IMR-90 (cell line): ENCODE measurements around the gene CARNS1. TPM values are rescaled to one million over a fixed set of nuclear protein-coding genes. Genes with fewer than 3 reads are reported as not detected.

Experiments used
- ATAC-seq: fragments of 200-7000 bp; cut with Tn5 transposase; 2 replicates; pipeline ENCODE4 v1.9.1; 2020; ENCODE audit warnings: low read depth, mild to moderate bottlenecking, moderate library complexity
- BruUV-seq: library from RNA; stranded (reverse); fragments of 400-500 nt; replicated peaks from 2 replicates; lab custom pipeline; 2021; lab: Mats Ljungman, UMichigan
- CTCF ChIA-PET: fragments of 300-600 bp; formaldehyde crosslinking; extraction: SDS; loops from one replicate; lab custom pipeline; 2021; ENCODE audit warnings: antibody characterized with exemption; lab: Yijun Ruan, JAX
- POLR2A ChIA-PET: fragments of 300-600 bp; sonication (Branson Sonifier 250); formaldehyde crosslinking; loops from one replicate; lab custom pipeline; 2022; ENCODE audit warnings: antibody characterized with exemption; ENCODE audit not compliant: unreplicated experiment; lab: Charles Lee
- DNase-seq: peaks from one replicate; pipeline ENCODE4 v3.0.0; 2013
- H2AFZ ChIP-seq: replicated peaks from 2 replicates; pipeline ENCODE3; 2013; ENCODE audit warnings: low read length, mild to moderate bottlenecking; ENCODE audit not compliant: poor library complexity
- H2AK5ac ChIP-seq: 2 replicates; pipeline ENCODE4 v1.6.1; 2013; ENCODE audit warnings: low read depth, low read length, inconsistent platforms
- H2AK9ac ChIP-seq: replicated peaks from 2 replicates; pipeline ENCODE3; 2013; ENCODE audit warnings: mild to moderate bottlenecking, low read depth, low read length, moderate library complexity; ENCODE audit not compliant: poor library complexity
- H2BK120ac ChIP-seq: 2 replicates; pipeline ENCODE4 v1.6.1; 2013; ENCODE audit warnings: low read depth, low read length, inconsistent platforms
- H2BK15ac ChIP-seq: 3 replicates; pipeline ENCODE4 v1.6.1; 2013; ENCODE audit warnings: low read depth, low read length, inconsistent platforms
- H2BK20ac ChIP-seq: 2 replicates; pipeline ENCODE4 v1.6.1; 2013; ENCODE audit warnings: low read depth, mild to moderate bottlenecking, inconsistent platforms, low read length, moderate library complexity
- H2BK5ac ChIP-seq: 2 replicates; pipeline ENCODE4 v1.6.1; 2013; ENCODE audit warnings: mild to moderate bottlenecking, low read depth, low read length, inconsistent platforms; ENCODE audit not compliant: poor library complexity, severe bottlenecking
- H3K14ac ChIP-seq: replicated peaks from 2 replicates; pipeline ENCODE4 v1.6.1; 2013; ENCODE audit warnings: low read depth, low read length, inconsistent platforms
- H3K18ac ChIP-seq: 2 replicates; pipeline ENCODE4 v1.6.1; 2013; ENCODE audit warnings: low read depth, low read length, control low read depth
- H3K23ac ChIP-seq: 2 replicates; pipeline ENCODE4 v1.6.1; 2013; ENCODE audit warnings: low read depth, low read length, inconsistent platforms
- H3K27ac ChIP-seq: 2 replicates; pipeline ENCODE4 v1.5.1; 2013; ENCODE audit warnings: mild to moderate bottlenecking, control low read depth, low read length; ENCODE audit not compliant: insufficient read depth
- H3K27me3 ChIP-seq: 2 replicates; pipeline ENCODE4 v1.6.1; 2013; ENCODE audit warnings: low read length; ENCODE audit not compliant: control insufficient read depth, insufficient read depth
- H3K36me3 ChIP-seq: 2 replicates; pipeline ENCODE4 v1.6.1; 2013; ENCODE audit warnings: low read length, mixed read lengths; ENCODE audit not compliant: control insufficient read depth, insufficient read depth
- H3K4ac ChIP-seq: 2 replicates; pipeline ENCODE4 v1.6.1; 2013; ENCODE audit warnings: low read depth, low read length, inconsistent platforms
- H3K4me1 ChIP-seq: 2 replicates; pipeline ENCODE4 v1.6.1; 2013; ENCODE audit warnings: low read length, mixed read lengths; ENCODE audit not compliant: control insufficient read depth, insufficient read depth
- H3K4me2 ChIP-seq: 2 replicates; pipeline ENCODE4 v1.6.1; 2013; ENCODE audit warnings: low read depth, mild to moderate bottlenecking, control low read depth, low read length, moderate library complexity
- H3K4me3 ChIP-seq: 2 replicates; pipeline ENCODE4 v1.5.1; 2013; ENCODE audit warnings: low read depth, mild to moderate bottlenecking, control low read depth, low read length, moderate library complexity; ENCODE audit not compliant: insufficient read depth
- H3K56ac ChIP-seq: 2 replicates; pipeline ENCODE4 v1.6.1; 2013; ENCODE audit warnings: low read length, inconsistent platforms; ENCODE audit not compliant: insufficient read depth; ENCODE audit errors: extremely low read depth
- H3K79me1 ChIP-seq, 2 experiments: 2 replicates each; pipeline ENCODE4 v1.6.1; 2013; ENCODE audit warnings: low read length in 2 of 2, inconsistent platforms in 1 of 2, low read depth in 1 of 2
- H3K9ac ChIP-seq: 2 replicates; pipeline ENCODE4 v1.6.1; 2013; ENCODE audit warnings: low read depth, low read length, control low read depth
- H3K9me1 ChIP-seq: 2 replicates; pipeline ENCODE4 v1.6.1; 2013; ENCODE audit warnings: low read length, inconsistent platforms; ENCODE audit not compliant: insufficient read depth
- H3K9me3 ChIP-seq: 2 replicates; pipeline ENCODE4 v1.6.1; 2013; ENCODE audit warnings: low read length; ENCODE audit not compliant: control insufficient read depth, insufficient read depth
- H4K20me1 ChIP-seq: 2 replicates; pipeline ENCODE4 v1.6.1; 2013; ENCODE audit warnings: low read length, inconsistent platforms; ENCODE audit not compliant: insufficient read depth
- H4K5ac ChIP-seq: 2 replicates; pipeline ENCODE4 v1.6.1; 2013; ENCODE audit warnings: mild to moderate bottlenecking, low read depth, low read length, control low read depth
- H4K8ac ChIP-seq, 2 experiments: 2 replicates each; pipeline ENCODE4 v1.6.1; 2013; ENCODE audit warnings: low read depth in 2 of 2, low read length in 2 of 2, control low read depth in 1 of 2, inconsistent platforms in 1 of 2
- H4K91ac ChIP-seq: 2 replicates; pipeline ENCODE4 v1.6.1; 2013; ENCODE audit warnings: low read depth, low read length, inconsistent platforms; ENCODE audit not compliant: insufficient read depth
- BHLHE40 ChIP-seq: fragments of 150-350 bp; IDR thresholded peaks from 2 replicates; pipeline ENCODE4 v1.6.1; 2016; ENCODE audit warnings: mild to moderate bottlenecking, low read depth, low read length
- CEBPB ChIP-seq: IDR thresholded peaks from 2 replicates; pipeline ENCODE4 v1.6.1; 2012; ENCODE audit warnings: low read depth, low read length, improper control_type of control experiment
- CHD1 ChIP-seq: IDR thresholded peaks from 2 replicates; pipeline ENCODE4 v1.6.1; 2012; ENCODE audit warnings: low read depth, low read length, improper control_type of control experiment
- CTCF ChIP-seq: conservative IDR thresholded peaks from 2 replicates; pipeline ENCODE4 v1.5.1; 2012; ENCODE audit warnings: mild to moderate bottlenecking, low read depth, low read length, improper control_type of control experiment
- ELK1 ChIP-seq: fragments of 150-350 bp; IDR thresholded peaks from 2 replicates; pipeline ENCODE4 v1.6.1; 2016; ENCODE audit warnings: low read depth, mild to moderate bottlenecking, low read length, moderate library complexity, borderline replicate concordance
- MAFK ChIP-seq: IDR thresholded peaks from 2 replicates; pipeline ENCODE4 v1.6.1; 2012; ENCODE audit warnings: low read depth, low read length, improper control_type of control experiment
- MAZ ChIP-seq: IDR thresholded peaks from 2 replicates; pipeline ENCODE4 v1.6.1; 2012; ENCODE audit warnings: low read depth, mild to moderate bottlenecking, low read length, improper control_type of control experiment, moderate library complexity, borderline replicate concordance
- MXI1 ChIP-seq: IDR thresholded peaks from 2 replicates; pipeline ENCODE4 v1.6.1; 2012; ENCODE audit warnings: low read depth, mild to moderate bottlenecking, low read length, moderate library complexity, borderline replicate concordance
- NFE2L2 ChIP-seq: fragments of 150-350 bp; IDR thresholded peaks from 2 replicates; pipeline ENCODE4 v1.6.1; 2016; ENCODE audit warnings: low read depth, mild to moderate bottlenecking, low read length
- POLR2A ChIP-seq: IDR thresholded peaks from 2 replicates; pipeline ENCODE4 v1.6.1; 2012; ENCODE audit warnings: mild to moderate bottlenecking, low read depth, low read length
- RAD21 ChIP-seq: IDR thresholded peaks from 2 replicates; pipeline ENCODE4 v1.6.1; 2012; ENCODE audit warnings: low read length, improper control_type of control experiment
- RFX5 ChIP-seq: IDR thresholded peaks from 2 replicates; pipeline ENCODE4 v1.8.0; 2012; ENCODE audit warnings: low read depth, mild to moderate bottlenecking, low read length, moderate library complexity
- SMC3 ChIP-seq: fragments of 150-350 bp; IDR thresholded peaks from 2 replicates; pipeline ENCODE4 v1.6.1; 2016; ENCODE audit warnings: low read depth, mild to moderate bottlenecking, antibody characterized with exemption, low read length, moderate library complexity
- USF2 ChIP-seq: fragments of 150-350 bp; IDR thresholded peaks from 2 replicates; pipeline ENCODE4 v1.6.1; 2017; ENCODE audit warnings: mild to moderate bottlenecking, antibody characterized with exemption, low read length, low read depth
- WGBS, 2 experiments: methylation state at CpG; one replicate each; pipeline versions ENCODE4 v1.1.5 to v1.1.7; 2013; ENCODE audit warnings: missing lambda C conversion rate in 2 of 2; ENCODE audit not compliant: insufficient read length in 1 of 2; ENCODE audit errors: extremely low coverage in 2 of 2; 5-methylcytosine and 5-hydroxymethylcytosine counted together
- dilution Hi-C: fragments of 300-500 bp; cut with HindIII; formaldehyde crosslinking; loops from one replicate; pipeline ENCODE4 v1.14.3; 2018; ENCODE audit warnings: low sequenced_read_pairs; ENCODE audit not compliant: unreplicated experiment
- in situ Hi-C: fragments of 300-500 bp; cut with MboI; formaldehyde crosslinking; loops from 3 replicates; pipeline ENCODE4 v1.14.3; 2019; ENCODE audit warnings: low sequenced_read_pairs, inconsistent platforms, mixed read lengths
- intact Hi-C: fragments of 100-400 bp; cut with micrococcal nuclease; formaldehyde crosslinking; loops from 2 replicates; pipeline ENCODE4 v1.10.0; 2022
- polyA plus RNA-seq, 3 experiments: library from polyadenylated mRNA; depleted of rRNA; stranded (reverse); fragments of >200 nt; gene quantifications; 2 replicates each; pipeline ENCODE4 v1.2.3, GENCODE V29; 2012; ENCODE audit warnings: low replicate concordance in 1 of 3
- total RNA-seq: library from RNA; depleted of rRNA; stranded (reverse); fragments of >200 nt; gene quantifications from 2 replicates; pipeline ENCODE4 v1.2.3, GENCODE V29; 2012

Gene CARNS1
- total and polyA plus RNA-seq, 2 of the 4 experiments (the other 2 are of a cell fraction): under 0.01 to 0.32 TPM

GRCh38 chr11:67372321-67372992 is 43.0 kb upstream of the CARNS1 start:
- WGBS, 2 experiments: 0% methylated on average over 21 of the region's 78 CpGs; no CpG with 5 or more reads in 1 of the 2 experiments
- Histone ChIP-seq H2AK5ac (peak overlapping the region; percentile 98), H2BK15ac (peak overlapping the region; percentile 36; the same call in 1 of the 3 replicates), H3K23ac (peak overlapping the region; percentile 99), H2BK20ac (0 out of 2 replicates have a peak overlapping the region, but pooled peaks have one; percentile 57), H3K4me2 (peak overlapping the region; percentile 71), H2BK120ac (peak overlapping the region; percentile 83), H3K4me3 (peak overlapping the region; percentile 78), H3K27ac (peak overlapping the region; percentile 94), H3K14ac (peak overlapping the region; percentile 89), H4K5ac (peak overlapping the region; percentile 27), H3K36me3 (peaks cover 3% of the 10 kb centered on the region; the same call in 1 of the 2 replicates), H3K18ac (peak overlapping the region; percentile 18; the same call in 1 of the 2 replicates), H3K4ac (peak overlapping the region; percentile 92), H3K27me3 (no peaks in the 10 kb centered on the region), H4K20me1 (peaks cover 43% of the 10 kb centered on the region), H3K79me1 (peaks cover 5 to 45% of the 10 kb centered on the region in 2 experiments; a peak in 3 of 4 replicates), H4K8ac (peak overlapping the region; percentile 13 to 78; a peak in 2 of 4 replicates), H2AK9ac (peak overlapping the region; percentile 95), H3K4me1 (peaks cover 48% of the 10 kb centered on the region), H3K9me3 (no peaks in the 10 kb centered on the region), H3K9ac (peak overlapping the region; percentile 73), H4K91ac (peak overlapping the region; percentile 88; the same call in 1 of the 2 replicates), H3K9me1 (peaks cover 32% of the 10 kb centered on the region), H3K56ac (peak overlapping the region; percentile 43; the same call in 1 of the 2 replicates), H2BK5ac (peak overlapping the region; percentile 93), H2AFZ (peak overlapping the region; percentile 83)
- in situ Hi-C loops (no loop called here), dilution Hi-C loops (no loop called here), intact Hi-C loops (no loop called here)
- POLR2A ChIA-PET: no interaction called here
- ATAC-seq (peak; percentile 5), DNase-seq (no peak)
- BruUV-seq: no TSS peak
- CTCF ChIA-PET: interaction anchor here (1.0 to 2.3 kb wide), 2 partner anchors 16 to 27 kb away, joined by 3 to 6 read pairs; no protein-coding TSS in a partner anchor
- no peak for TF ChIP-seq CHD1
- TF ChIP-seq MAZ: no peak
- TF ChIP-seq NFE2L2: no peak
- no peak for TF ChIP-seq RAD21
- no peak for TF ChIP-seq RFX5
- no peak for TF ChIP-seq BHLHE40
- TF ChIP-seq CTCF: no peak
- no peak for TF ChIP-seq USF2
- TF ChIP-seq POLR2A: no peak; the same call in 1 of the 2 replicates
- no peak for TF ChIP-seq SMC3
- no peak for TF ChIP-seq ELK1
- no peak for TF ChIP-seq CEBPB
- no peak; the same call in 1 of the 2 replicates for TF ChIP-seq MXI1
- no peak for TF ChIP-seq MAFK
